GM06990 (cell line): Measurements from ENCODE around the gene RRP1.
A peak's percentile ranks its signal among the peaks of the same experiment; 100 is the strongest.

Experiments
- DNase-seq: peaks from one replicate; pipeline ENCODE4 v3.0.0-alpha.2; 2011; ENCODE audit not compliant: insufficient read length; ENCODE audit errors: extremely low read depth
- H3K27me3 ChIP-seq: replicated peaks from 2 replicates; pipeline ENCODE4 v1.6.0; 2011; ENCODE audit warnings: low read length; ENCODE audit not compliant: control insufficient read depth, insufficient read depth
- H3K36me3 ChIP-seq: 2 replicates; pipeline ENCODE4 v1.5.1; 2011; ENCODE audit warnings: low read length; ENCODE audit not compliant: control insufficient read depth, insufficient read depth
- H3K4me3 ChIP-seq: replicated peaks from 2 replicates; pipeline ENCODE4 v1.5.1; 2011; ENCODE audit warnings: low read depth, mild to moderate bottlenecking, control low read depth, low read length
- TF ChIP-seq, protein P1 (sequence below): IDR thresholded peaks from 2 replicates; pipeline ENCODE4 v1.5.1; 2011; ENCODE audit warnings: low read length, control low read depth, mild to moderate bottlenecking, inconsistent platforms; ENCODE audit not compliant: insufficient read depth, poor library complexity, severe bottlenecking

RRP1 gene

DNA sequence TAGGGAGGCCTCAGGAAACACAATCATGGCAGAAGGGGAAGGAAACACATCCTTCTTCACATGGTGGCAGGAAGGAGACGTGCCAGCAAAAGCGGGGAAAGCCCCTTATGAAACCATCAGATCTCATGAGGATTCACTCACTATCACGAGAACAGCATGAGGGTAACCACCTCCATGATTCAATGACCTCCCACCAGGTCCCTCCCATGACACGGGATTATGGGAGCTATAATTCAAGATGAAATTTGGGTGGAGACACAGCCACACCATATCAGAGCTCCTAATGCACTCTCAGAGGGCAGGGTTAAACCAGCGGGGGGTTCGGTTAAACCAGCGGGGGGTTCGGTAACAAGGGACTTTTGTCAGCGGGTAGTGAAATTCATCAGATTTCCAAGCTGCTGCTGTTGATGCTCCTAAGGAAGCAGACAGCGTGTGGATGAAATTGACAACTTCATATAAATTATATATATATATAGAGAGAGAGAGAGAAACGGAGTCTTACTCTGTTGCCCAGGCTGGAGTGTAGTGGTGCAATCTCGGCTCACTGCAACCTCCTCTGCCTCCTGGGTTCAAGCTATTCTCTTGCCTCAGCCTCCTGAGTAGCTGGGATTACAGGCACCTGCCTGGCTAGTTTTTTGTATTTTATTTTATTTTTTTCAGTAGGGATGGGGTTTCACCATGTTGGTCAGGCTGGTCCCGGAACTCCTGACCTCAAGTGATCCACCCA is 17.5 kb upstream of the RRP1 start:
- no peak overlapping the region for H3K4me3 ChIP-seq
- peaks cover 5% of the 10 kb centered on the region for H3K36me3 ChIP-seq
- no peak for DNase-seq
- no peaks in the 10 kb centered on the region for H3K27me3 ChIP-seq
- TF ChIP-seq, protein P1, sequence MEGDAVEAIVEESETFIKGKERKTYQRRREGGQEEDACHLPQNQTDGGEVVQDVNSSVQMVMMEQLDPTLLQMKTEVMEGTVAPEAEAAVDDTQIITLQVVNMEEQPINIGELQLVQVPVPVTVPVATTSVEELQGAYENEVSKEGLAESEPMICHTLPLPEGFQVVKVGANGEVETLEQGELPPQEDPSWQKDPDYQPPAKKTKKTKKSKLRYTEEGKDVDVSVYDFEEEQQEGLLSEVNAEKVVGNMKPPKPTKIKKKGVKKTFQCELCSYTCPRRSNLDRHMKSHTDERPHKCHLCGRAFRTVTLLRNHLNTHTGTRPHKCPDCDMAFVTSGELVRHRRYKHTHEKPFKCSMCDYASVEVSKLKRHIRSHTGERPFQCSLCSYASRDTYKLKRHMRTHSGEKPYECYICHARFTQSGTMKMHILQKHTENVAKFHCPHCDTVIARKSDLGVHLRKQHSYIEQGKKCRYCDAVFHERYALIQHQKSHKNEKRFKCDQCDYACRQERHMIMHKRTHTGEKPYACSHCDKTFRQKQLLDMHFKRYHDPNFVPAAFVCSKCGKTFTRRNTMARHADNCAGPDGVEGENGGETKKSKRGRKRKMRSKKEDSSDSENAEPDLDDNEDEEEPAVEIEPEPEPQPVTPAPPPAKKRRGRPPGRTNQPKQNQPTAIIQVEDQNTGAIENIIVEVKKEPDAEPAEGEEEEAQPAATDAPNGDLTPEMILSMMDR: no peak

DNA sequence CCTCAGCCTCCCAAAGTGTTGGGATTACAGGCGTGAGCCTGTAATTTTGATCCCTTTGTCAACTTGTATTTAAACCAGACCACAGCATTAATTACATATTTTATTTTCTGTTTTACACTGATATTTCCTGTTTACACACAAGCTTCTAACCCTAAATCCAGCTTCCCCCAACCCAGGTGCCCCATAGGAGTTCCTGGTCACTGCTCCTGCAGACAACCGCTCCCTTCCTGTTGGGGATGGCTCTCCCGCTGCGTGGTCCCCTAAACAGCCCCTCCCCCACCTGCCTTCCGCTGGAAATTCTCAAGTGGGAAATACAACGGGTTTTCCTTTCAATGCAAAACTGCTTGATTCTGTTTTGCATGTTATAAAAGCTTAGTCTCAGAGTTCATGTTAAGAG is 17.0 kb upstream of the RRP1 start:
- H3K4me3 ChIP-seq: no peak overlapping the region
- peaks cover 5% of the 10 kb centered on the region for H3K36me3 ChIP-seq
- no peaks in the 10 kb centered on the region for H3K27me3 ChIP-seq
- DNase-seq: no peak
- TF ChIP-seq, protein P1: no peak

- DNase-seq: no peak
- no peak overlapping the region for H3K4me3 ChIP-seq
- H3K36me3 ChIP-seq: peaks cover 5% of the 10 kb centered on the region
- H3K27me3 ChIP-seq: no peaks in the 10 kb centered on the region
- TF ChIP-seq, protein P1: no peak
Measured at GRCh38 chr21:43774163-43774562, 15.2 kb upstream of the RRP1 start.

- no peaks in the 10 kb centered on the region for H3K27me3 ChIP-seq
- TF ChIP-seq, protein P1: no peak
- no peak for DNase-seq
- H3K4me3 ChIP-seq: peak overlapping the region; percentile 62
- peaks cover 5% of the 10 kb centered on the region for H3K36me3 ChIP-seq
Measured at GRCh38 chr21:43775190-43775589, 14.2 kb upstream of the RRP1 start.

DNA sequence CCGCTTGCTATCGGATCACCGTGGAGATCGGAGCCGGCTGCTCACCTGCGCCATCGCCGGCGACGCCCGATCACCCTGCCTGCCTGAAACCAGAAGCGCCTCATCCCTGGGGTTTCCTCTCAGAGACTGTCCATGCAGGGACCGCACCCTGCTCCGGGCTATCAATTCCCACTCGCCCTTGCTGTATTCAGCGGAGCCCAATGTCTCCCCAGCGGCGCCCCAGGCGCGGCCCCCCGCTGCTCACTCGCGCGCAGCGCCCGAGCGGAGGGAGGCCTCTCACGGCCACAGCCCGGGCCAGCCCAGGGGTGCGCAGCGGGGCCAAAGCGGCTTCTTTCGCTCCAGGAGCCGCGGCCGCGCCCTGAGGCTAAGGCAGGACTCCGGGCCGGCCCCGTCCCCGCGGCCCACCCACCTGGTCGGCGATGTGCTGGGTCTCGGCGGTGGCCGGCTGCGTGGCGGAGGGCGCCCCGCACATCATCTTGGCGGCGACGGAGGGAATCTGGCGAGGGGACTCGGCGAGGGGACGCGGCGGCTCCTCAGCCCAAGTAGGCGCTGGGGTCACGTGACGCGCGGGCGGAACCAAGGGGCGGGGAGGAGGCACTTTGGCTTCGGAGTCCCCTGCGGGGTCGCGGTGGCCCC is 13.5 kb upstream of the RRP1 start, which contains the start of gene CSTB:
Gene CSTB (minus strand): TSS at position 514 of the 636 bp plus-strand sequence. CDS start 39 bp downstream, at position 475.
- Histone ChIP-seq H3K27me3 (no peaks in the 10 kb centered on the region), H3K36me3 (peaks cover 5% of the 10 kb centered on the region), H3K4me3 (peak within 1 kb of the TSS; percentile 62)
- peak; percentile 84 for DNase-seq
- TF ChIP-seq, protein P1: no peak

DNA sequence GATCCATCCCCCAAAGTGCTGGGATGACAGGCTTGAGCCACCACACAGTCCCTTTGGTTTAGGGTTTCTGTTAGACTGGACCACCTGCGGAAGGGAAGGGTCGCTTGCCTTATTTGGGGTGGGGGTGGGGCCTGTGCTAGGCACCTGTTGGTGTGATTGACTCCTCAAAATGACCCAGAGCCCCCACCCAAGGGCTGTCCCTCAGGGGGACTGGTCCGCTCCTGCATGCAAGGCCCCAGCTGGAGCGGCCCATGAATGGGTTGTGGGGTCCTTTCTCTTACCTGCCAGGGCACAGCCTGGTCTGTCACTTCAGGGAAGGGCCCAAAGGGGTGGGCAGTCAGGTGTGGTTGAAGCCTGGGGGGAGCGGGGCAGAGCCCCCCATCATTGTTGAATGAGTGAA is 11.4 kb upstream of the RRP1 start:
- no peaks in the 10 kb centered on the region for H3K27me3 ChIP-seq
- TF ChIP-seq, protein P1: no peak

More for the DNA sequence above, 11.4 kb upstream of the RRP1 start:
- H3K4me3 ChIP-seq: no peak overlapping the region
- peaks cover 5% of the 10 kb centered on the region for H3K36me3 ChIP-seq
- no peak for DNase-seq
